HG02840 (cell line): Measurements from ENCODE around the gene LBH.
"Not testable (repeated sequence)": the region's sequence is repeated elsewhere in the genome, so short reads cannot be mapped to it uniquely, and the experiment has no call there.

ENCODE experiments used
- ATAC-seq: cut with Tn5 transposase; IDR thresholded peaks from one replicate; pipeline ENCODE4 v1.9.1; 2021; ENCODE audit warnings: mild to moderate bottlenecking, moderate library complexity, moderate number of reproducible peaks; ENCODE audit not compliant: unreplicated experiment, low FRiP score

Gene LBH

DNA sequence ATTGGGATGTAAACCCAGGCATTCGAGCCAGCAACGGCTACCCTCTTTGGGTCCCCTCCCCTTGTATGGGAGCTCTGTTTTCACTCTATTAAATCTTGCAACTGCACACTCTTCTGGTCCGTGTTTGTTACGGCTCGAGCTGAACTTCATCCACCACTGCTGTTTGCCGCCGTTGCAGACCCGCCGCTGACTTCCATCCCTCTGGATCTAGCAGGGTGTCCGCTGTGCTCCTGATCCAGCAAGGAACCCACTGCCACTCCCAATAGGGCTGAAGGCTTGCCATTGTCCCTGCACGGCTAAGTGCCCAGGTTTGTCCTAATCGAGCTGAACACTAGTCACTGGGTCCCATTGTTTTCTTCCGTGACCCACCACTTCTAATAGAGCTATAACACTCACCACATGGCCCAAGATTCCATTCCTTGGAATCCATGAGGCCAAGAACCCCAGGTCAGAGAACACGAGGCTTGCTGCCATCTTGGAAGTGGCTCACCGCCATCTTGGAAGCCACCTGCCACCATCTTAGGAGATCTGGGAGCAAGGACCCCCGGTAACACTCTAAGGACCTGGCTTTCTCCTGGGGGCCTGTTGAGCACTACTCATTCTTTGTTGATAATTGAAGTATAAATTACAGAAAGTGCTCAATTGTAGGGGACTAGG, 37.9 kb downstream of the LBH start:
- ATAC-seq, result not testable (repeated sequence)

DNA sequence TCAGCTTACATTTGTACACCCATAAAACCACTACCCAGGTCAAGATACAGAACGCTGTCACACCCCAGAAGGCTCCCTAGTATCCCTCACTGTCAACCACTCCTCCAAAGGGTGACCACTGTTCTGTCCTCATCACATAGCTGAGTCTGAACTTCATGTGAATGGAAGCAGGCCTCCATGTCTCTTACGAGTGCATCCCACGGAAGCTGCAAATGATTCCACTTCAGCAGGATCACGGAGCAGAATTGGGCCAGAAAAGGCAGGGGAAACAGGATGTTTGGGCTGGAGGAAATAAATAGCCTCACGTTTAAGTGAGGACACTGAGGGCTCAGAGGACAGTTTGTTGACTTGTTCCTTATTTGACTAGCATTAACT, 38.4 kb downstream of the LBH start:
- ATAC-seq, result no peak

DNA sequence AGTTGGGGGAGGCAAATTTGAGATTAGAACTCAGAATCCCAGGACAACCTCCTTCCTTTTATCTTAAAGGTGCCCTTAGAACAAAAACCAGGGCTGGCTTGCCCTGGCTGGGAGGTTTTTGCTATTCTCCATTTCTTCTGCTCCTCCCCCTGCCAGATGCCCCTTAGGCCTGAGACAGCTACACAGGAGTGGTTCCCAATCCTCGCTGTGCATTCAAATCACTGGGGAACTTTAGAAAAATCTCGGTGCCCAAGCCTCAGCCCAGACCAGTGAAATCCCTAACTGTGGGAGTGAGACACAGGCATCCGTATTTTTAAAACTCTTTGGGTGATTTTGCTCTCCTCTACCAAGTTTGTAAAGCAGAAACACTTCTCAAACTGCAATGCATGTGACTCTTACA, 38.8 kb downstream of the LBH start:
- ATAC-seq, result no peak

DNA sequence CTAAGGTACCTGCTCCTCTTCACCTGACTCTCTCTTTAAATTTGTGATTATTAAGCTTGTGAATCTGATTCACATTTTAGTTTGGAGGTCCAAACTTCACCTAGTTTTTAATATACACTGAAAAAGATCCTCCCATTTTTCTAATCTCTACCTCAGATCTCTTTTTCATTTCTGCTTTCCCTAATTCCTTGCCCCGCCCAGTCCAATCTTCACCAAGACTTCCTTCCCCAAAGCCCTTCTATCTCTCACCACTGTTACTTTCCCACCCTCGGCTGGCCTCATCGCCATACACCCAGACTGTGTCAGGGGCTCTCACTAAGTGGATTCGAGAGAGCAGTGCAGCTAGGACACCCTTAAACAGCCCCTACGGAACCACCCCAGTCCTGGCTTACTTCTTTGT, 40.0 kb downstream of the LBH start:
- ATAC-seq, result no peak

DNA sequence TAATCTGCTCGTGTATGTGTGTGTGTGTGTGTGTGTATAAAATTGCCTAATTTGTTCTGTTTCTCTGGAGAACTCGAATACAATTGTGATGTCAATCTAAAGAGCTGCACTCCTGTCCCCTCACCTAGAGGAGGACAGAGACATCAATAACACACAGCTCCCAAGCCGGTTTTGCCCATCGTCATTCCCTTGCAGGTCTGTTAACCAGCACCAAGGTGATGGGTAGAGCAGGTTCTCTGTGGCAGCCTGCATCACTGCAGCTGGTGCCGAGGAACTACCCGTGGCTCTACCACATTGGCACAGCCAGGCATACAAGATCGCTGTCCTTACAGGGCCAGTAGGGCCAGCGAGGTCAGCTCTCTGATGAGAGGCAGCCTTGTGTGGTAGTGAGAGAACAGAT, 41.0 kb downstream of the LBH start:
- no peak for ATAC-seq

DNA sequence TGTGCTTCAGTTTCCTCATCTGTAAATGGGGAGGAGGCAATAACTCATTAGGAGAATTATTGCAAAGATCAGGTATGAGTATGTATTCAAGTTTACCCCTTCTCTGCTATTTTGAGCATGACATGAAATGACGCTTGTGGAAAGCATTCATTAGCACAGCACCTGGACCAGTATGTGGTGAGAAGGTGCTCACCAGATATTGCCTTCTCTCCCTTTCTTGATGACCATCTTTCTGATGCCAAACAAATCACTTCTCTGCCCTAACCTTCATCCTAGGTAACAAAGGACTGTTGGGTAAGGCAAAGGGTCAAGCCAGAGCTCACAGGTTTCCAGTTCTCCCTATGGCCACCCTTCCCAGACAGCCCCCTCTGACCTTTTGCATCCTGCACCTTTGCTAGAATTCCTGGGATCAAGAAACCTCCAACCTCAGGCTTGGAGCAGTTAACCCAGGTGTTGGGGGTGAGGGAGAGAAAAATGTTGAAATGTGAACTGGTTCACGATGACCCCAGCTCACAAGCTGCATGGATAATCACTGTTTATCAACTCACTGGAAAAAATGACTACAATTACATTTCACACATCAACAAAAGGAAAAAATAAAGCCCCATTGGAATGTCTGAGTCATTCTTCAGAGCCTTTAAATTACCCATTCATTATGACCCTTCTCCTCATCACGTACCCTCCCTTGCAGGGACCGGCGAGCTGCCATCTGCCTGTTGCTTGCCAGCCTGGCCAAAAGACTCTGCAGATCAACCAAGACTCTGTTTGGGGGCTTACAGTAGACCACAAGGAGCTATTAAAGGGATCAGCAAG, 41.6 kb downstream of the LBH start:
- no peak for ATAC-seq

DNA sequence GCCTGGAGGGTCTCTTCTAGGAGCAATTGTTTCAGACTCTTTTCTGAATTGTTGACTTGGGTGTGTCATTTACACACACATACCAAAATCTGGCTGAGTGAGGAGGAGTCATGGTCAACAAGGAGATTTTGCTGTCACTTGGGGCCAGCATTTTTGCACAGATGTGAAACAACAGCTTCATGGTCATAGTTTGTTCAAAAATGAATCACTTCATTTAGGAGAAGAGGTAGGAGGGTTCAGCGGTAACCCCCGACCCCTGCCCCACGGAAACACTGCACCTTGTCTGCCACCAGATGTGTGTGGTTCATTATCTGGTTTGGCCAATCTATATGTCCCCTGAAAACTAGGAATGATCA, 42.2 kb downstream of the LBH start:
- no peak for ATAC-seq

DNA sequence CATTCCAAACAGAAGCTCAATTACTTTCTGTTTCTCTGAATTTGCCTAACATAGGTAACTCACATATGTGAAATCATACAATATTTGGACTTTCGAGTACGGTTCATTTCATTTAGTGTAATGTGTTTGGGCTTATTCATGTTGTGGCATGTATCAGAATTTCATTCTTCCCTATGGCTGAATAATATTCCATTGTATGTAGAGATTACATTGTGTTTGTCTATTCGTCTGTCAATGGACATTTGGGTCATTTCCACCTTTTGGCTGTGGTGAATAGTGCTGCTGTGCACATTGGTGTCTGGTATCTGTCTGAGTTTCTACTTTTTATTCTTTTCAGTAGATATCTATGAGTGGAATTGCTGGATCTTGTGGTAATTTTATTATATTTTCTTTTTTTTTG, 43.9 kb downstream of the LBH start:
- no peak for ATAC-seq

DNA sequence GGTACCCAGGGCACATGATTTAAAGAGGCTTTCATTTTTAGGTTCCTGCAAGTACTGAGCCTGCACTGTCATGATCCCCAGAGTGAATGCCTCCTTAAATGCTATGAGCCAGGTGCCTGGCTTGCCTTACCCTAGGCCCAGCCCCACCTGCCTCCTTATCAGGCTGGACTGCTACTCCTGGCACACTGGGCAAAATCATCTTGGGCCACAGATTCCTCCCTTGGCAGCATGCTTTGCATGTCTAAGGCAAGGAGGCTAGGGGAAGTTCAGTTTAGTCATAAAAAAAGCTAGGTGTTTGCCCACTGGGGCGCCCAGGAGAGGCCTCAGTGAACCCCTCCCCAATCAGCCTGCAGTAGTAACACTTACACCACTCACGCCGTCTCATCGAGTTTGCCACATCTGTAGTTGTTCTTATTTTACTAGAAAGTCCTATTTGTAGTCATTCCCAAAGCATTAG, 45.1 kb downstream of the LBH start:
- ATAC-seq, result no peak

DNA sequence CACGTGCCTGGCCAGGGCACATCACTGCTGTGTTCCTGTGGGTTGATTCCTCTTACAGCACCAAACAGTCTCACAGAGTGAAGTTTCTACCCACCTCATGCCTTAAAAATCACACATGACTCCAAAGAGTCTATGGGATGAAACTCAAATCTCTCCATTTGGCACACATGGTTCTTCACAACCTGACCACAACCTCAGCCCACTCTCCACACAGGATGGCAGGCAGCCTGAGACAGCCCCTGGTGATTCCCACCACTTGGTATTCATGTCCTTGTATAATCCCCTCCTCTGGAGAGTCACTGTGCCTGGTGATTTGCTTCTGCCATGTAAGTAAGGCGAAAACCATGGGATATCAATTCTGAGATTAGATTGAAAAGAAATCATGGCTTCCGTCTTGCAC, 46.2 kb downstream of the LBH start:
- ATAC-seq, result no peak

DNA sequence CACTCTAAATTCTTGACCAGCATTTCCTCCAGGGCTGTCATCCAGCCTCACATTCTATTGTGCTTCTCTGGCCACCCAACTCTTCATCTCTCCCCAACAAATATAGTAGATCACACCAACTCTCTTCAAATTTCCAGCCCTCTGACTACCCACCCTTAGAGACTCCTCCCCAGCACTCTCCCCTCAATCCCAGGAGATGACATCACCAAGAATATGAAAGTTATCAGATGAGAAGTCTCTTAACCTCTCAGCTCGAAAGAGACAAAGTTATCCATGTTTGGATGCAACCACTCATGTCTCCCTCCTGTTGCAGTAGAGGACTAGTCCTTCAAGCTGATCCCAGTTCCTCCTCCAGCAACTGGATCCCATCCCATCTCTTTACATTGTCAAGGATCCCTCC, 47.1 kb downstream of the LBH start:
- no peak for ATAC-seq

DNA sequence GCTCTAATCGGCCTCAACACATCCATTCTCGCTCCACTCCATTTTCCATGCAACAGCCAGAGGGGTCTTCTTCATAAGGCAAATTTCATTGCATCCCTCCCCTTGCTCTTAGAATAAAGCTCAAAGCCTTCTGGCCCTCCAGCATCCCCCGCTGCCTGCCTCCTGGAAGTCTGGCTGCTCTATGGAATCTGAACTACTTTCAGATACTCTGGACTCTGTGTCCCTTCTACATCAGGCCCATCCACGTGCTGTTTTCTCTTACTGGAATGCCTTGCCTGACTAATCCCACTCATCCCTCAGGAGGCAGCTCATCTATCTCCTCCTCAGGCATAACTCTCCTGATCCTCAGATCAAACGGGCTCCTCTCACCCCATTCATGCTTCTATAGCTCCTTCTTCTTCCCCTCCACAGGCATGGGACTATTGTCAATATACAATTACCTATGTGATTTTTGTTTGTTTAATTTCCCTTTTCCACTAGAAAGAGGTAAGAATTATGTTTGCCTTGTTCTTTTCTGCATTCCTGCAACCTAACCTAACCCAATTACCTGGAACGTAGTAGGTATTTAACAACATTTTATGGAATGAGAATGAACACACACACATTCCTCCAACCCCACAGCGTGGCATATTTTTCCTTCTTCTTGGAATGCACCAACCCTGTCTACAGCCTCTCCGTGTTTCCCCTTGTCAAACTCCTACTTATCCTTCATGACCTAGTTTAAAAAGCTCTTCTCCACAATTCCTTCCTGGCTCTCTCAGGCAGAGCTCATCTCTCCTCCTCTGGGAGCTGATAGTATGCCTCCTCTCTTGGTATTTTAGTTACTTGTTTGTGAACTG, 49.5 kb downstream of the LBH start:
- ATAC-seq, result no peak

DNA sequence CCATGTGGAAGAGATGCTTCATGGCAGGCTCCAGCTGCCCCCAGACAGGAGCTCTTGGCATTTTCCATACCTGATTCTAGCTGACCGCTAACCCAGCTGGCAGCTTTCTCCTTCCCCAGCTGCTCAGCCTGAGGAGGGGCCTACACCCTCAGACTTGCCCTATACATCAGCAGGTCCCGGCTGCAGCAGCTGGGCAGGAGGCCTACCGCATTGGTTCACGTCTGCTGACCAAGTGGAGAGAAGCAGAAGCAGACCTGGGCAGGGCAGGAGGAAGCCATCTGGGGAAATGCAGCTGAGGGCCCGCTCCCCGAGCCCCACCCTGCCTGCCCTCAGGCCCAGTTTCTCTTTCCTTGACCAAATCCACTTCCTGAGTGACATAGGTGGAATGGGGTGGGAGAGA, 50.7 kb downstream of the LBH start:
- no peak for ATAC-seq

DNA sequence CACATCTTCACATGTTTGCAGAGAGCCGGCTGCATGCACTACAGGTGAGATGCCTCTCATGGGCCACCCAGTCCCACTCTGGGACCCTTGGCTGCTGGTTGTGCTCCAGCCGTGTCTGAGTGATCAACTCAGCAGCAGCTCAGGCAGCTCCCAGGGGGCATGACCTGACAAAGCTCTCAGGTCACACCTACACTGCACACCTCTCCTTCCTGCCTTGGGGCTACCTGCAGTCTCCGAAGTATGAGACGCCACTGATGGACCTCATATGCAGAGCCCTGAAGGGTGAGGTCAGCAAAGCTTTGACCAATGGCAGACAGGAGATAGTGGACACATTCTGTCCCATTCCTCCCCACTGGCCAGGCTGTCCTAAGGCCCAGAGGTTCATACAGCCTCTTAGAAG, 51.4 kb downstream of the LBH start:
- no peak for ATAC-seq

DNA sequence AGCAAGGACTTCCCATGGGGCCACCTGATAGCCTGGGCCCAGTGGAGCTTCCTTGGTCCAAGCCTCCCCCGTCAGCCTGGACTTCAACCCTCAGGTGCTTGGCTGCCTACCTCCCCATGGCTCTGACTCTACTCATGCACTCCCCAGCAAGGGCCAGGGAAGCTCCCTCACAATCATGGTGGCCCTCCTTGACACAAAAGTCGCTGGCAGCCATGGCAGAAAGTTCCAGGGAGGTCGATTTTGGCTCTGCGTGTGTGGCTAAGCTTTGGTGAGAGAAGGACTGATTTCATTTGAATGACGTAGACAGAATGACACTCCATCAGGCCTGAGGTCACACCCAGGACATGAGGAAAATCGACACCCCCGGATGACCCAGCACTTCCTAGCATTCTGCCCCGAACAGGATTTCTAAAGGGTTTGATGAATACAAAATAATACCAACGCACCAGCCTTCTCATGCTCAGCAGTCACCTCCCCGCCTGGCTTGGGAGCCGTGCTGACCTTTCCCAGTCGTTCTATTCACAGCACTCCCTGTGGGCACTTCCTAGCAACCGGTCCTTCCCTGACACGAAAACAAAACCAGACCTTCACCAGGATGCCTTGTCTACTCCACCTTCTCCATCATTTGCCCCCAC, 52.7 kb downstream of the LBH start:
- no peak for ATAC-seq

DNA sequence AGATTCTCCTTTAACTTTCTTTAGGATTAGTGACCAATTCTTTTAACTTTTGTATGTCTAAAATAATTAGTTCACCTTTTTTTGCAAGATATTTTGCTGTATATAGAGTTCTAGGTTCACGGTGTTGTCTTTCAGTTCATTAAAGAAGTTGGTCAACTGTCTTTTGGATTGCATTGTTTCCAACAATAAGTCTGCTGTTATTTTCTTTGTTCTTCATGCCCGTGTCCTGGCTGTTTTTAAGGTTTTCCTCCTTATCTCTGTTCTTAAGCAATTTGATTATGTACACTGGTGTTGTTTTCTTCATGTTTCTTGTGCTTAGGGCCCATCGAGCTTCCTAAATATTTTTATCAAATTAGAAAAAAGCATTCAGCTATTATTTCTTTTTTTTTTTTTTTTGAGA, 54.4 kb downstream of the LBH start:
- ATAC-seq, result no peak

DNA sequence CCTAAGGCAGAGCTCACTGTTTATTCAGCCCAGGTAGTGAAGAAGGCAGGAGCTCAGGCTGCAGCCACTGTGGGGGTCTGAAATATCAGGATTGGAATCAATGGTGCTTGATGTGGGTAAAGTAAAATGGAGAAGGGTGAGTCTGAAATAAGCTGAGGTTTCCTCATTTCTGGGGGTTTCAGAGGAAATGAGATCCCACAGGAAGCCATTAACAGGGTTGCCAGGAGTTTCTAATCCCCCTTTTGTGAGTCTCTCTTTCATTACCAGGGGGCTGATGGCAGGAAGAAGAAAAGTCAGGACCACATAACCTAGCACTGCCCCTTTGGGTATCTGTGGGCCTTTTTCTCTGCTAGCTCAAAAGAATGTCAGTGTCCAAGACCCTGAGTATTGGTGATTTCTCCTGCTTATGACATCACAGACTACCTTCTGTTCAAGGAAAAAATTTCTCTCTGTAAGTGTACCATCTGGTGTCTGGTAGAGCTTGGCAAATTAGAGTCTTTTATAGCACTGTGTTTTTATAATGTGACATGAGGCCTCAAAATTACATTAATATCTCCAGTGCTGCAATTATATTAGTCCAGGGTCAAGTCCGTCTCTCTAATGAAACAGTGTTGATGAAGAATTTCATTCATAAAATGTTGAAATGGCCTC, 56.0 kb downstream of the LBH start:
- no peak for ATAC-seq

DNA sequence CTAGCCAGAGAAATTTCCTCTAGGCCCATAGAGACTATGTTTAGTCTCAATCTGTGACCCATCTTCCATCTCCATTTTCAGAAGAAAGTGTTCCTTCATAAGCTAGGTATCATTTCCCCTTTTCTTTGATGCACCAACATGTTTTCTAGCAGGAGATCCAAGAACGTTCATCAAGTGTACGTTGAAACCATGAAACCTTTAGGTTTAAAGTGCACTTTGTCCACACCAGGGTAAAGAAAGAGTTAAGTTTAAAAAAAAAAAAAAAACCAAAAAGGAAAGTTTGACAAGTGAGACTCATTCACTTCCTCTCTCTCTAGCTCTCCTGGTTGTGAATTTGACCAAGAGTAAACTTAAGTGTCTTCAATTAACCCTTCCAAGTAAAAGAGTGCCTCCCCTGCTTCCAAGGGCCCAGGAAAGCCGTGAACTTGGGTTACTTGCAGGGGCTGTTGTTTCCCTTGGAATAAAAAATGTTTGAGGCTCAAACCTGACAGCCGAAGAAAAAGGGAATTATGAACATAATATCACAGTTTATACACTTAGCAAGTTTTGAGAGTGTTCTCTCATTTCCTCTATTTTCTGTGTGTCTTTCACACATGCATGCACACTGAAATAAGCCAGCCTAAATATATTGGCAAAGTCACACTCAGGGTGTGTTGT, 56.7 kb downstream of the LBH start:
- ATAC-seq, result peak; percentile 58

DNA sequence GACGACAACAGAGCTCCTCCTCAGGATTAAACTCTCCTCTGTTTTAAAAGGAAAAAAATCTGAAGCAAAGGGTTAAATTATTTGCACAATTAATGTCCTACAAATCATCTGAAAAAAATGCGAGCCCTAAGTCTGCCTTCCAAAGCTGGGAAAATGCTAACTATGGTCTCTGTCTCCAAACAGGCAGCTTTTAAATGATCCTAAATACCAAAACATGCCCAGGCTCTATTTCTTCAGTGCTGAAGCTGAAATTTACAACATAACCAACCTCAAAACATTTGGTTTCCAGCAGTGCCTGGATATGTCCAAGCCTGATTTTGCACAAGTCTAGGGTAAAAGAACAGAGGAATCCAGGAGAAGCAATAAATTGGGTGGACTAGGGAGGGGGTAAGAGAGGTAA, 57.2 kb downstream of the LBH start:
- no peak for ATAC-seq

DNA sequence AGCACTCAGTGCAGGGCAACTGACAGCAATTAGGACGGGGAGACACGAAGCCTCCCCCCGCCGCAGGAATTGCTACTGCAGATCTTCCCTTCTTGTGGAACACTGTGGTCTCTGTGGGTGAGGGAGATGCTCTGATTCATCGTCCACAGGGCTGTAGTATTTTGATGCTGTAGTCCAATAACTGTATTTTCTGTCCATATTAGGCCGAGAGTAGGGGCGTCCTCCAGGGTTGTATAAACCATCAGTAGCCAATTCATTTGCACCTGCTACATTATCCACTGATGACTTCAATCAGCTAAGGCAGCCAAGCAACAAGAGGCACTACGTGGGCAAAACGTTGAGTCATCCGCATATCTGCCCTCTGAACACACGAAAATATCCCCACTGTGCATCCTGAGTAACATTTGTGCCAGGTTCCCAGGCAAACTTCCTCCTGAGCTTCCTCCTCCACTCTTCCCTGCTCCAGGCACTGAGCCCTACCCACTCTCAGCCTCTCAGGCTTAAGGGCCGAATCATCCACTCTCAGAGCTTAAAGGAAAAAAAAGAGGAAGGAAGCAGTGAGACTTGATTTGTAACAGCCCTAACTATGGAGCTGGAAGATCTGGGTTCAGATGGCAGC, 62.1 kb downstream of the LBH start:
- no peak for ATAC-seq
